ENCODE results near the gene MAGI2. TPM values are rescaled to one million over a fixed set of nuclear protein-coding genes. Genes with fewer than 3 reads are reported as not detected.

MAGI2 gene
- total RNA-seq, 1 donor from 2014 or later = 10.7 TPM

DNA sequence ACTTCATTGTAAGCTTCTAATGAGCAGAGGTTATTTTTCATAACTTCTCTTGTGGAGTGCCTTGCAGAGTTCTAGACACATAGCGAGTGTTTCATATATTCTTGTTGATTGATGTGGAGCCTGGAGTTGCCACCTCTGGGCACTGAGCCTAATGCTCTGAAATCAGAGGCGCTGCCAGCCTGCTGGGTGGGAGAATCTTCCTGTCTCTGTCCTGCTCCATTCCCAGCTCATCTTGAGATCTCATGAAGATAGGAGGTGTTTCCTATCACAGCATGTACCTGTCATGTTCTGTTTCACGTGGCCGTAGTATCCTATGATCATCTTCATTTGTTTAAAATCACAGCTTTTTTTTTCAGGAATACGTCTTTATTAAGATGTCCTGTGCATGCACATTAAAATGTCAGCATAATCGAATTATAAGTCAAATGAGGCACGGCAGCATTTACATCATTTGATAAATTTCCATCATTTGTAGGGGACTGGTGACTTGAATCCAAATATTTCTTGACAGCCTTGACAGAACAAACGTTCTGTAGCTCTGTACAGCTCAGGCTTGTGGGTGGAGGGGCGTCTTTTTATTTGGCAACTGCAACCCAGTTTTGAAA lies 1261.9 kb downstream of the MAGI2 start:
- no peaks in the 10 kb centered on the region for H3K36me3 Mint-ChIP-seq (ENCODE audit: unreplicated experiment)
- peaks cover 5% of the 10 kb centered on the region for H3K27me3 Mint-ChIP-seq (ENCODE audit: unreplicated experiment)
- H3K9me3 Mint-ChIP-seq (ENCODE audit: unreplicated experiment) = no peaks in the 10 kb centered on the region
- H3K4me1 Mint-ChIP-seq (ENCODE audit: unreplicated experiment) = no peaks in the 10 kb centered on the region
- DNase-seq (ENCODE audit: extremely low spot score, unreplicated experiment) = no peak
- no peak for TF ChIP-seq CTCF (IDR thresholded peaks at IDR 0.05)
- no peak overlapping the region for H3K27ac Mint-ChIP-seq (ENCODE audit: unreplicated experiment)
- H3K4me3 Mint-ChIP-seq (ENCODE audit: unreplicated experiment) = no peak overlapping the region

DNA sequence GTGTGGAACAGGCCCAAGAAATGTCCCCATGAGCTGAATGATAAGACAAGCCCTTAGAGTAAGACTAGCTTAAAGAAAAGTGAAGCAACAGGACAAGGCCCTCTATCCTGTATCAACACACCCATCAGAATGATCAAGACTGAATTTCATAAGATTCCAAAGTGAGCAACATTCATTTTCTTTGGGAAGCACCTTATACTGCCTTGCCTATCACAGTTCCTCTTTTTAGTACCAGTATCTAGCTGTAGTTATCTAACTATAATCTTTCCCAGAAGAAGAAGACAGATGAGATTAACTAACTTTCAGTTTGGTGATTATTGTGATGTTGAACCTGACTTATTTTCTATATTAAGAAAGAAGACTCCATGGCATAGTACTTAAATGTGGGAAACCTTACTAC lies 1263.7 kb downstream of the MAGI2 start:
- no peak overlapping the region for H3K4me3 Mint-ChIP-seq (ENCODE audit: unreplicated experiment)
- no peak for TF ChIP-seq CTCF (IDR thresholded peaks at IDR 0.05)
- H3K36me3 Mint-ChIP-seq (ENCODE audit: unreplicated experiment) = no peaks in the 10 kb centered on the region
- no peak for DNase-seq (ENCODE audit: extremely low spot score, unreplicated experiment)
- no peaks in the 10 kb centered on the region for H3K4me1 Mint-ChIP-seq (ENCODE audit: unreplicated experiment)
- H3K27ac Mint-ChIP-seq (ENCODE audit: unreplicated experiment) = no peak overlapping the region
- peaks cover 5% of the 10 kb centered on the region for H3K27me3 Mint-ChIP-seq (ENCODE audit: unreplicated experiment)
- no peaks in the 10 kb centered on the region for H3K9me3 Mint-ChIP-seq (ENCODE audit: unreplicated experiment)

GRCh38 chr7:78185149-78185745 lies 1268.2 kb downstream of the MAGI2 start:
- Mint-ChIP-seq H3K4me3 (ENCODE audit: unreplicated experiment) (no peak overlapping the region), H3K27me3 (ENCODE audit: unreplicated experiment) (peaks cover 19% of the 10 kb centered on the region), H3K4me1 (ENCODE audit: unreplicated experiment) (no peaks in the 10 kb centered on the region), H3K27ac (ENCODE audit: unreplicated experiment) (no peak overlapping the region), H3K36me3 (ENCODE audit: unreplicated experiment) (no peaks in the 10 kb centered on the region), H3K9me3 (ENCODE audit: unreplicated experiment) (no peaks in the 10 kb centered on the region)
- no peak for TF ChIP-seq CTCF (IDR thresholded peaks at IDR 0.05)
- no peak for DNase-seq (ENCODE audit: extremely low spot score, unreplicated experiment)

DNA sequence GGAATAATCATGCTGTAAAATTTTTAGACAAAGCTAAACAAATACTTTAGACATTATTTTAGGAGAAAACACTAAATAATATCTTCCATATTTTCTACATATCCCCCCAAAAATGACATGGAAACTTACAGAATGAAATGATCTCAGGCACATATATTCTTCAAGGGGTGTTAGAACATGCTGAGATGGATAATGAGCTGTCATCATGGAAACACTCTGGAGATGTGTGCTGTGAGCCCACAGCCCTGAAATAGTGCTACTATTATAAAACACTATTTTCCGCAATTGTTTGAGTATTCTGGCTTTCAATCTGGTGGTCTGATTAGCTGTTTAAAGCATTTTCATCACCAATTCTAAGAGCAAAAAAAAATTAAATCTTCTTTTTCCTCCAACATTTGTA lies 1269.2 kb downstream of the MAGI2 start:
- H3K4me3 Mint-ChIP-seq (ENCODE audit: unreplicated experiment) = no peak overlapping the region
- no peaks in the 10 kb centered on the region for H3K36me3 Mint-ChIP-seq (ENCODE audit: unreplicated experiment)
- DNase-seq (ENCODE audit: extremely low spot score, unreplicated experiment) = no peak
- H3K27me3 Mint-ChIP-seq (ENCODE audit: unreplicated experiment) = peaks cover 21% of the 10 kb centered on the region
- H3K4me1 Mint-ChIP-seq (ENCODE audit: unreplicated experiment) = no peaks in the 10 kb centered on the region
- no peak overlapping the region for H3K27ac Mint-ChIP-seq (ENCODE audit: unreplicated experiment)
- H3K9me3 Mint-ChIP-seq (ENCODE audit: unreplicated experiment) = no peaks in the 10 kb centered on the region
- TF ChIP-seq CTCF (IDR thresholded peaks at IDR 0.05) = no peak

GRCh38 chr7:78179827-78180477 lies 1273.5 kb downstream of the MAGI2 start:
- Mint-ChIP-seq H3K9me3 (ENCODE audit: unreplicated experiment) (no peaks in the 10 kb centered on the region), H3K27ac (ENCODE audit: unreplicated experiment) (no peak overlapping the region), H3K4me3 (ENCODE audit: unreplicated experiment) (no peak overlapping the region), H3K4me1 (ENCODE audit: unreplicated experiment) (no peaks in the 10 kb centered on the region), H3K27me3 (ENCODE audit: unreplicated experiment) (peaks cover 21% of the 10 kb centered on the region), H3K36me3 (ENCODE audit: unreplicated experiment) (no peaks in the 10 kb centered on the region)
- no peak for TF ChIP-seq CTCF (IDR thresholded peaks at IDR 0.05)
- no peak for DNase-seq (ENCODE audit: extremely low spot score, unreplicated experiment)

Measured in osteocyte (in vitro differentiated cells).